Camera-type eye (tissue), 1 donor: ENCODE measurements around the gene GAGE2A. TPM values are rescaled to one million over a fixed set of nuclear protein-coding genes. Genes with fewer than 3 reads are reported as not detected.

ENCODE experiments used
- total RNA-seq: library from RNA; depleted of rRNA; stranded (reverse); fragments of >200 nt; gene quantifications from one replicate; pipeline ENCODE4 v1.2.3, GENCODE V29; 2014

Gene GAGE2A
- total RNA-seq: not detected

DNA sequence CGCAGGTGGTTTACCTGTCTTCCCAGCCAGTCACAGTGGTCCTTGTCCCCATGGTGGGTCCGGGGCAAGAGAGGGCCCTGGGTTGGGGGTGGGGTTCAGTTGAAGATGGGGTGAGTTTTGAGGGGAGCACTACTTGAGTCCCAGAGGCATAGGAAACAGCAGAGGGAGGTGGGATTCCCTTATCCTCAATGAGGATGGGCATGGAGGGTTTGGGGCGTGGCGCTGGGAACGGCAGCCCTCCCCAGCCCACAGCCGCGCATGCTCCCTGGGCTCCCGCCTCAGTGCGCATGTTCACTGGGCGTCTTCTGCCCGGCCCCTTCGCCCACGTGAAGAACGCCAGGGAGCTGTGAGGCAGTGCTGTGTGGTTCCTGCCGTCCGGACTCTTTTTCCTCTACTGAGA, at the start of gene GAGE2A:
Gene GAGE2A (plus strand): TSS at position 301 of the 400 bp plus-strand sequence. CDS start 1,155 bp downstream, outside the sequence.

DNA sequence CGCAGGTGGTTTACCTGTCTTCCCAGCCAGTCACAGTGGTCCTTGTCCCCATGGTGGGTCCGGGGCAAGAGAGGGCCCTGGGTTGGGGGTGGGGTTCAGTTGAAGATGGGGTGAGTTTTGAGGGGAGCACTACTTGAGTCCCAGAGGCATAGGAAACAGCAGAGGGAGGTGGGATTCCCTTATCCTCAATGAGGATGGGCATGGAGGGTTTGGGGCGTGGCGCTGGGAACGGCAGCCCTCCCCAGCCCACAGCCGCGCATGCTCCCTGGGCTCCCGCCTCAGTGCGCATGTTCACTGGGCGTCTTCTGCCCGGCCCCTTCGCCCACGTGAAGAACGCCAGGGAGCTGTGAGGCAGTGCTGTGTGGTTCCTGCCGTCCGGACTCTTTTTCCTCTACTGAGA, 47.9 kb upstream of the GAGE2A start, which contains the start of gene GAGE12D:
Gene GAGE12D (plus strand): TSS at position 301 of the 400 bp plus-strand sequence. CDS start 1,155 bp downstream, outside the sequence.

GRCh38 chrX:49550989-49551388, 38.3 kb upstream of the GAGE2A start, which contains the start of gene GAGE12E:
TSS of gene GAGE12E (plus strand) at chrX:49551289. CDS start at chrX:49552444, 1,155 bp downstream.

DNA sequence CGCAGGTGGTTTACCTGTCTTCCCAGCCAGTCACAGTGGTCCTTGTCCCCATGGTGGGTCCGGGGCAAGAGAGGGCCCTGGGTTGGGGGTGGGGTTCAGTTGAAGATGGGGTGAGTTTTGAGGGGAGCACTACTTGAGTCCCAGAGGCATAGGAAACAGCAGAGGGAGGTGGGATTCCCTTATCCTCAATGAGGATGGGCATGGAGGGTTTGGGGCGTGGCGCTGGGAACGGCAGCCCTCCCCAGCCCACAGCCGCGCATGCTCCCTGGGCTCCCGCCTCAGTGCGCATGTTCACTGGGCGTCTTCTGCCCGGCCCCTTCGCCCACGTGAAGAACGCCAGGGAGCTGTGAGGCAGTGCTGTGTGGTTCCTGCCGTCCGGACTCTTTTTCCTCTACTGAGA, 28.8 kb upstream of the GAGE2A start, which contains the start of gene GAGE12F:
Gene GAGE12F (plus strand): TSS at position 301 of the 400 bp plus-strand sequence. CDS start 1,155 bp downstream, outside the sequence.

DNA sequence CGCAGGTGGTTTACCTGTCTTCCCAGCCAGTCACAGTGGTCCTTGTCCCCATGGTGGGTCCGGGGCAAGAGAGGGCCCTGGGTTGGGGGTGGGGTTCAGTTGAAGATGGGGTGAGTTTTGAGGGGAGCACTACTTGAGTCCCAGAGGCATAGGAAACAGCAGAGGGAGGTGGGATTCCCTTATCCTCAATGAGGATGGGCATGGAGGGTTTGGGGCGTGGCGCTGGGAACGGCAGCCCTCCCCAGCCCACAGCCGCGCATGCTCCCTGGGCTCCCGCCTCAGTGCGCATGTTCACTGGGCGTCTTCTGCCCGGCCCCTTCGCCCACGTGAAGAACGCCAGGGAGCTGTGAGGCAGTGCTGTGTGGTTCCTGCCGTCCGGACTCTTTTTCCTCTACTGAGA, 19.2 kb upstream of the GAGE2A start, which contains the start of gene GAGE12G:
Gene GAGE12G (plus strand): TSS at position 301 of the 400 bp plus-strand sequence. CDS start 1,155 bp downstream, outside the sequence.

DNA sequence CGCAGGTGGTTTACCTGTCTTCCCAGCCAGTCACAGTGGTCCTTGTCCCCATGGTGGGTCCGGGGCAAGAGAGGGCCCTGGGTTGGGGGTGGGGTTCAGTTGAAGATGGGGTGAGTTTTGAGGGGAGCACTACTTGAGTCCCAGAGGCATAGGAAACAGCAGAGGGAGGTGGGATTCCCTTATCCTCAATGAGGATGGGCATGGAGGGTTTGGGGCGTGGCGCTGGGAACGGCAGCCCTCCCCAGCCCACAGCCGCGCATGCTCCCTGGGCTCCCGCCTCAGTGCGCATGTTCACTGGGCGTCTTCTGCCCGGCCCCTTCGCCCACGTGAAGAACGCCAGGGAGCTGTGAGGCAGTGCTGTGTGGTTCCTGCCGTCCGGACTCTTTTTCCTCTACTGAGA, 9.6 kb upstream of the GAGE2A start, which contains the start of gene GAGE12H:
Gene GAGE12H (plus strand): TSS at position 301 of the 400 bp plus-strand sequence. CDS start 1,155 bp downstream, outside the sequence.

DNA sequence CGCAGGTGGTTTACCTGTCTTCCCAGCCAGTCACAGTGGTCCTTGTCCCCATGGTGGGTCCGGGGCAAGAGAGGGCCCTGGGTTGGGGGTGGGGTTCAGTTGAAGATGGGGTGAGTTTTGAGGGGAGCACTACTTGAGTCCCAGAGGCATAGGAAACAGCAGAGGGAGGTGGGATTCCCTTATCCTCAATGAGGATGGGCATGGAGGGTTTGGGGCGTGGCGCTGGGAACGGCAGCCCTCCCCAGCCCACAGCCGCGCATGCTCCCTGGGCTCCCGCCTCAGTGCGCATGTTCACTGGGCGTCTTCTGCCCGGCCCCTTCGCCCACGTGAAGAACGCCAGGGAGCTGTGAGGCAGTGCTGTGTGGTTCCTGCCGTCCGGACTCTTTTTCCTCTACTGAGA, 9.4 kb downstream of the GAGE2A start, which contains the start of gene GAGE1:
Gene GAGE1 (plus strand): TSS at position 301 of the 400 bp plus-strand sequence. CDS start 1,155 bp downstream, outside the sequence.

Other genes with a start within 250 kb of the GAGE2A start
- not detected for gene GAGE12C, start 57.3 kb upstream of the GAGE2A start, total RNA-seq
- not detected for gene GAGE12D, start 47.8 kb upstream of the GAGE2A start, total RNA-seq
- not detected for gene GAGE12E, start 38.2 kb upstream of the GAGE2A start, total RNA-seq
- not detected for gene GAGE12F, start 28.7 kb upstream of the GAGE2A start, total RNA-seq
- gene GAGE12G, start 19.1 kb upstream of the GAGE2A start, total RNA-seq: not detected
- gene GAGE12H, start 9.5 kb upstream of the GAGE2A start, total RNA-seq: not detected
- gene GAGE1, start 9.5 kb downstream of the GAGE2A start, total RNA-seq: not detected
- gene PAGE1, start 106.5 kb downstream of the GAGE2A start, total RNA-seq: not detected
- not detected for gene PAGE4, start 239.8 kb downstream of the GAGE2A start, total RNA-seq